ENCODE results near the gene L3MBTL3.
"Not testable (repeated sequence)": the region's sequence is repeated elsewhere in the genome, so short reads cannot be mapped to it uniquely, and the experiment has no call there.

L3MBTL3 gene

GRCh38 chr6:130076512-130076911 lies 58.1 kb downstream of the L3MBTL3 start:
- no peak for DNase-seq (ENCODE audit: low spot score)

- no peak for DNase-seq (ENCODE audit: low spot score)
Observed at GRCh38 chr6:130090796-130091195, 72.4 kb downstream of the L3MBTL3 start.

GRCh38 chr6:130093546-130093945 lies 75.2 kb downstream of the L3MBTL3 start:
- DNase-seq (ENCODE audit: low spot score) = no peak

- no peak for DNase-seq (ENCODE audit: low spot score)
Observed at GRCh38 chr6:130098317-130098716, 79.9 kb downstream of the L3MBTL3 start.

GRCh38 chr6:130099119-130099518 lies 80.7 kb downstream of the L3MBTL3 start:
- no peak for DNase-seq (ENCODE audit: low spot score)

GRCh38 chr6:130105996-130106704 lies 87.8 kb downstream of the L3MBTL3 start:
- peak; percentile 6 for DNase-seq (ENCODE audit: low spot score)

- no peak for DNase-seq (ENCODE audit: low spot score)
Observed at GRCh38 chr6:130107710-130108109, 89.3 kb downstream of the L3MBTL3 start.

- no peak for DNase-seq (ENCODE audit: low spot score)
Observed at GRCh38 chr6:130111031-130111430, 92.7 kb downstream of the L3MBTL3 start.

- no peak for DNase-seq (ENCODE audit: low spot score)
Observed at GRCh38 chr6:130113201-130113710, 94.9 kb downstream of the L3MBTL3 start.

GRCh38 chr6:130115036-130115435 lies 96.7 kb downstream of the L3MBTL3 start:
- peak; percentile 9 for DNase-seq (ENCODE audit: low spot score)

GRCh38 chr6:130116273-130116672 lies 97.9 kb downstream of the L3MBTL3 start:
- DNase-seq (ENCODE audit: low spot score) = no peak

- DNase-seq (ENCODE audit: low spot score) = not testable (repeated sequence)
Observed at GRCh38 chr6:130117187-130117701, 98.9 kb downstream of the L3MBTL3 start.

- no peak for DNase-seq (ENCODE audit: low spot score)
Observed at GRCh38 chr6:130118236-130118635, 99.9 kb downstream of the L3MBTL3 start.

GRCh38 chr6:130119211-130119610 lies 100.8 kb downstream of the L3MBTL3 start:
- no peak for DNase-seq (ENCODE audit: low spot score)

GRCh38 chr6:130120731-130121130 lies 102.3 kb downstream of the L3MBTL3 start:
- no peak for DNase-seq (ENCODE audit: low spot score)

- no peak for DNase-seq (ENCODE audit: low spot score)
Observed at GRCh38 chr6:130122243-130122642, 103.9 kb downstream of the L3MBTL3 start.

- DNase-seq (ENCODE audit: low spot score) = no peak
Observed at GRCh38 chr6:130127195-130127594, 108.8 kb downstream of the L3MBTL3 start.

GRCh38 chr6:130128326-130128725 lies 109.9 kb downstream of the L3MBTL3 start:
- DNase-seq (ENCODE audit: low spot score) = no peak

- no peak for DNase-seq (ENCODE audit: low spot score)
Observed at GRCh38 chr6:130129762-130130246, 111.4 kb downstream of the L3MBTL3 start.

- no peak for DNase-seq (ENCODE audit: low spot score)
Observed at GRCh38 chr6:130132286-130132701, 113.9 kb downstream of the L3MBTL3 start.

- DNase-seq (ENCODE audit: low spot score) = no peak
Observed at GRCh38 chr6:130134582-130134981, 116.2 kb downstream of the L3MBTL3 start.

- DNase-seq (ENCODE audit: low spot score) = no peak
Observed at GRCh38 chr6:130136798-130137197, 118.4 kb downstream of the L3MBTL3 start.

- DNase-seq (ENCODE audit: low spot score) = no peak
Observed at GRCh38 chr6:130138116-130138908, 119.9 kb downstream of the L3MBTL3 start.
